Erythroblast (primary cell): ENCODE results near the gene SRP14.

Experiments used
- GATA1 ChIP-seq: IDR thresholded peaks from 2 replicates; pipeline ENCODE4 v1.6.1; 2011; ENCODE audit warnings: low read depth, mild to moderate bottlenecking, control low read depth, low read length, moderate library complexity
- POLR2A ChIP-seq: IDR thresholded peaks from 2 replicates; pipeline ENCODE4 v1.6.1; 2011; ENCODE audit warnings: mild to moderate bottlenecking, low read length

DNA sequence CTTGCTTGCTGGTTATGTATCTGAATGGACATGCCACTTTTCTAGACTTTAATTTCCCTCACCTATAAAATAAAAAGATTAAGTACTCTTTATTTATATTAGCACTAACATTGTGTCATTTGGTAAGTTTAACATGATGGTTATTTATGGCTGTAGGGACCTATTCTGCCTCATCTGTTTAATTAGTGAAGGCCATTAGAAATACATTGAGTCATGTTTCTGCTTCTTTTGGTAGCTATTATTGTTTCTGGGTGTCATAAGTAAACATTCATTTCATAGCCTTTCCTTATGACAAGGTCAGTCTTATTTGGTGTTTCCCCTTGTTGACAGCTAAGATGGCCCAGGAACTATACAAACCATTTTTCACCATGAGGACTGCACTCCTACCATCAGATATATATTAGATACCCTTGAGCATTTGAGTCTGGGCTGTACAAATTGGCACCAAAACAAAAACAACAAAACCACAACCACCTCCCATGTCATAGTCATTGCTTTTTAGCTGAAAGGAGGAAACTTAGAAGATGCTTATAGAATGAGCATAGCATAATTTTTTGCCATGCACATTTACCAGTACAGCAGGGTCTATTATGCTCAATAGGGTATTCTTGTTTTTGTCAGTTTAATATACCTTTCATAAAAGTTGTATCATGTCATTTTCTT lies 39.3 kb downstream of the SRP14 start:
- TF ChIP-seq POLR2A (no peak), GATA1 (no peak)
